WERI-Rb-1 (cell line): ENCODE data around the gene CSNK1E.
A peak's percentile ranks its signal among the peaks of the same experiment; 100 is the strongest.

ENCODE experiments used
- DNase-seq: peaks from one replicate; pipeline ENCODE4 v3.0.0-alpha.2; 2020
- H3K27ac ChIP-seq: fragments of 250-450 bp; sonication (Bioruptor Pico); 2 replicates; pipeline ENCODE4 v1.5.1; 2020; ENCODE audit warnings: mild to moderate bottlenecking, moderate library complexity
- H3K27me3 ChIP-seq: fragments of 250-450 bp; sonication (Bioruptor Pico); 2 replicates; pipeline ENCODE4 v1.5.1; 2021; ENCODE audit warnings: mild to moderate bottlenecking, low read depth, moderate library complexity; ENCODE audit not compliant: insufficient read depth, severe bottlenecking
- H3K36me3 ChIP-seq: fragments of 250-450 bp; sonication (Bioruptor Pico); 2 replicates; pipeline ENCODE4 v1.5.1; 2020; ENCODE audit warnings: mild to moderate bottlenecking, moderate library complexity
- H3K4me3 ChIP-seq: 2 replicates; pipeline ENCODE4 v1.5.1; 2011; ENCODE audit warnings: low read depth, mild to moderate bottlenecking, control low read depth, low read length
- H3K9me3 ChIP-seq: fragments of 250-450 bp; sonication (Bioruptor Pico); 2 replicates; pipeline ENCODE4 v1.5.1; 2021; ENCODE audit warnings: mild to moderate bottlenecking, moderate library complexity; ENCODE audit not compliant: severe bottlenecking
- TF ChIP-seq, protein P1 (sequence below): IDR thresholded peaks from 2 replicates; pipeline ENCODE4 v1.5.1; 2011; ENCODE audit warnings: low read depth, mild to moderate bottlenecking, control low read depth, inconsistent platforms, low read length

Gene CSNK1E

DNA sequence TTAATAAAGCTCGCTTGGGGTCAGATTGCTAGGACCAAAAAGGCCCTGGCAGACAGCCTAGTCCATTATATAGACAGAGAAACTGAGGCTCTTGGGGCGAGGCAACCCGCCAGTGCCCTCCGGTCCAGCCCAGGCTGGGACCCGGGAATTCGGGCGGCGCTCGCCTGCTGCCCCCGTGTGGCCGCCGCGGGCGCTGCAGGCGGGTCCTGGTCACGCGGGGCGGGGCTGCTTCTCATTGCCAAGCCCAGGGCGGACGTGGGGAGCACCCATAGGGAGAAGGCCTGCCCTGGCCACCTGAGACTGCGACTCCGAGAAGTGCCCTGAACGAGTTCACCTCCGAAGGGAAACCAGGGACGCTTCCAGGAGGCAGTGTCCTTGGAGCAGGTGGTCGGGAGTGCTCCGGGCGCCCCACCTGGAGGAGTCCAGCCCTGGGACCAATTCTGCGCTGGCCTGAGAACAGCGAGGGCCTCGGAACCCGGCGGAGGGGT, 36.0 kb upstream of the CSNK1E start:
- Histone ChIP-seq H3K36me3 (no peaks in the 10 kb centered on the region; the same call in 1 of the 2 replicates), H3K27ac (no peak overlapping the region), H3K9me3 (no peaks in the 10 kb centered on the region), H3K4me3 (no peak overlapping the region), H3K27me3 (no peaks in the 10 kb centered on the region)
- peak; percentile 63 for DNase-seq
- TF ChIP-seq, protein P1, sequence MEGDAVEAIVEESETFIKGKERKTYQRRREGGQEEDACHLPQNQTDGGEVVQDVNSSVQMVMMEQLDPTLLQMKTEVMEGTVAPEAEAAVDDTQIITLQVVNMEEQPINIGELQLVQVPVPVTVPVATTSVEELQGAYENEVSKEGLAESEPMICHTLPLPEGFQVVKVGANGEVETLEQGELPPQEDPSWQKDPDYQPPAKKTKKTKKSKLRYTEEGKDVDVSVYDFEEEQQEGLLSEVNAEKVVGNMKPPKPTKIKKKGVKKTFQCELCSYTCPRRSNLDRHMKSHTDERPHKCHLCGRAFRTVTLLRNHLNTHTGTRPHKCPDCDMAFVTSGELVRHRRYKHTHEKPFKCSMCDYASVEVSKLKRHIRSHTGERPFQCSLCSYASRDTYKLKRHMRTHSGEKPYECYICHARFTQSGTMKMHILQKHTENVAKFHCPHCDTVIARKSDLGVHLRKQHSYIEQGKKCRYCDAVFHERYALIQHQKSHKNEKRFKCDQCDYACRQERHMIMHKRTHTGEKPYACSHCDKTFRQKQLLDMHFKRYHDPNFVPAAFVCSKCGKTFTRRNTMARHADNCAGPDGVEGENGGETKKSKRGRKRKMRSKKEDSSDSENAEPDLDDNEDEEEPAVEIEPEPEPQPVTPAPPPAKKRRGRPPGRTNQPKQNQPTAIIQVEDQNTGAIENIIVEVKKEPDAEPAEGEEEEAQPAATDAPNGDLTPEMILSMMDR: peak; percentile 91

- Histone ChIP-seq H3K4me3 (no peak overlapping the region), H3K36me3 (no peaks in the 10 kb centered on the region; the same call in 1 of the 2 replicates), H3K27ac (no peak overlapping the region), H3K9me3 (no peaks in the 10 kb centered on the region), H3K27me3 (no peaks in the 10 kb centered on the region)
- TF ChIP-seq, protein P1: no peak
- no peak for DNase-seq
These were observed 35.2 kb upstream of the CSNK1E start for GRCh38 chr22:38352436-38352835.

DNA sequence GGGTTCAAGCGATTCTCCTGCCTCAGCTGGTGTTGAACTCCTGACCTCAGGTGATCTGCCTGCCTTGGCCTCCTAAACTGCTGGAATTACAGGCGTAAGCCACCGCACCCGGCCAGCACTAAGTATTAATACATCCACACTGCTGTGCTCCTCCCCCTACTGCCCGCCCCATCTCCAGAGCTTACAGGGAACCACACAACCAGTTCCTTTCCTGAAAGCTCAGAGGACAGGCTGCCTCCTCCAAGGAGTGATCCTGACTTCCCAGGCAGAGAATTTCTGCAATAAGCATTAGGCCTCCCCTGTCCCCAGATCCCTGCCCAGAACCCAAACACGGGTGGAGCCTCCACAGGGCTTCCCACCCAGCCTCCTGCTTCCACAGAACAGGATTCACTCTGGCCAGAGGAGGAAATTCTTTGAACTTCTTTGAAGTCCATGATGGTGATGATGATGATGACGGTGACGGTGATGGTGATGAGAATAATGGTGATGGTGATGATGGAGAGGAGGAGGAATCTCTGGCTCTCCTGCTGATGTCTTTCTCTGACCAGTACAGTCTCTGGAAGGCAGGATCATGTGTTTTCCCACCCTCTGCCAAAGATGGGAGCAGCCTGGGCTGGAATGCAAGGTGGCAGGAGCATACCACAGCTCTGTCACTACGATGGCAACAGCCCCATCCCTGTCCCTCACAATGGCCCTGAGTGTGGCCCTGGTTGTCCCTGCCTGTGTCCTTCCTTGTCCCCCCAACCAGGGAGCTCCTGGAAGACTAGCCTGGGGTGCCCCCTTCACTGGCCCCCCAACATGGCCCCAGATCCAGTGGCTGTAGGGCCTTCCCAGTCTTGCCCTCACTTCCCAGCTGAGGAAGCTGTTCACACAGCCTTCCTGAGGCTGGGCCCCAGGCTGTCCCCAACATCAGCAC, 33.5 kb upstream of the CSNK1E start:
- Histone ChIP-seq H3K9me3 (no peaks in the 10 kb centered on the region), H3K36me3 (no peaks in the 10 kb centered on the region; the same call in 1 of the 2 replicates), H3K4me3 (no peak overlapping the region), H3K27ac (no peak overlapping the region), H3K27me3 (no peaks in the 10 kb centered on the region)
- TF ChIP-seq, protein P1: no peak
- peak; percentile 87 for DNase-seq

DNA sequence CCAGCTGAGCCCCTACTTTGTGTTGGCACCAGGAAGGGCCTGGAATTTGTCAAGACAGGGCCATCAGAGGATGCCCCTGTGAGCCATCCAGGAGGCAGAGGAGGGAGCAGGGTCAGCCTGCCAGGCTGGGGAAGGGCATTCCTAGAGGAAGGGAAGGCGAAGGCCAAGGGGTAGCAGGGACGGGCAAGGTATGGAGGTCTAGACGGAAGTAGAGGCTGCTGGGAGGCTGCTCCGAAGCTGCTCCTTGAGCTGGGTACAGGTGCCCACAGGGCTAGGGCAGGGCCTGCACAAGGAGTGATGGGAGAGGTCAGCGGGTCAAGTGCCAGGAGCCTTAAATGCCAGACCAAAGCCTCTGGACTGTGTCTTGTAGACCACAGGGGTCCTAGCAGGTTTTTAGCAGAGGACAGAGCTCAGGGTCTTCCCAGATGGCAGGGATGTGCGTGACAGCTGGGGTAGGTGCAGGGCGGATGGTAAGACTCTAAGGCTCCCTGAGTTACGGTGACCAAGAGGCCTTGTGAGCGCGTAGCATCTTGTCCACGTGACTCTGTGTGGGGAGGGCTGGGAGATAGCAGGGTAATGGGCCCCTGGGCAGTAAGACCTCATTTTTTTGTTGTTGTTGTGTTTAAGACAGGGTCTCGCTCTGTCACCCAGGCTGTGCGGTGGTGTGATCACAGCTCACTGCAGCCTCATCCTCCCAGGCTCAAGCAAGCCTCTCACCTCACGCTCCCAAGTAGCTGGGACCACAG, 31.7 kb upstream of the CSNK1E start:
- Histone ChIP-seq H3K36me3 (no peaks in the 10 kb centered on the region; the same call in 1 of the 2 replicates), H3K27ac (peak overlapping the region; percentile 35), H3K4me3 (no peak overlapping the region), H3K27me3 (no peaks in the 10 kb centered on the region), H3K9me3 (no peaks in the 10 kb centered on the region)
- DNase-seq: peak; percentile 32
- TF ChIP-seq, protein P1: no peak

DNA sequence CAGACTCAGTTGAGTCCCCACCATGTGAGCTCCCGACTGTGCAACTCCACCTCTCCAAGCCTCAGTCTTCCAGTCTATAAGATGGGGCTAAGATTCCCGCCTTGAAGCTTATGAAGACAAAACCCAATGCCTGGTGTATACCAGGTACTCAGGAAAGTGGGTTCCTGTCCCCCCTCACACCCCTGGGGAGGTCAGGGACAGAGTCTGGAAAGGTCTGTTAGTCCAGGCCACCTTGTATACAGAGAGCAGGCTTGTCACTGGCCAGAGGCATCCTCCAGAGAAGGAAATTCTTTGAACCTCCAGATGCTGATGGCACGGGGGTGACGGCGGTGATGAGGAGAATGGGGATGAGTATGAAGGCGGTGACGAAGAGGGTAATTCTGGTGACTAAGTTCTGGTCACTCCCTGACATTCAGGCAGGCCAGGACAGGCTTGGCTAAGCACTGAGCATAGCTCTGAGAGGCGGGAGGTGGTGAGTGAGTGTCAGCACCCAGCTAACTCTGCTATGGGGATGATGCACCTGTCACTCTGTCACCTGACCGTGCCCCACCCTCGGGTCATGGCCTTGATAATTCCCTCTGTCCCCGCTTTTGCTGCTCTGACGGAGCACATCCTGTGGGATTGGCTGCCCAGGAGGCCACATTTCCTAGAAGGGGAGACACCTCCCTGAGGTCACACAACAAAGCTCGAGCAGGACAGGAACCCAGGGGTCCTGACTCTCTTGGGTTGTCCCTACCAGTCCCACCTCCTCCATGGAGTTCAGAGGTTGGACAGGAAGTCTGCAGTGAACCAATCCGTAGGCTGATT, 30.9 kb upstream of the CSNK1E start:
- no peak overlapping the region for H3K4me3 ChIP-seq
- TF ChIP-seq, protein P1: no peak
- no peaks in the 10 kb centered on the region for H3K27me3 ChIP-seq
- peak overlapping the region; percentile 35 for H3K27ac ChIP-seq
- DNase-seq: peak; percentile 68
- H3K36me3 ChIP-seq: no peaks in the 10 kb centered on the region
- H3K9me3 ChIP-seq: no peaks in the 10 kb centered on the region
